GM23248 (cell line): ENCODE data around the gene ZNF669.

Experiments
- EZH2 ChIP-seq: fragments of 200-600 bp; sonication (generic); IDR thresholded peaks from 2 replicates; pipeline ENCODE4 v1.6.1; 2018; ENCODE audit warnings: antibody characterized with exemption, mild to moderate bottlenecking; ENCODE audit not compliant: insufficient read depth, poor library complexity, severe bottlenecking
- EZH2phosphoT487 ChIP-seq: fragments of 200-600 bp; sonication (generic); IDR thresholded peaks from 2 replicates; pipeline ENCODE4 v1.6.1; 2018; ENCODE audit warnings: antibody characterized with exemption, moderate library complexity, mild to moderate bottlenecking, low read depth; ENCODE audit not compliant: insufficient read depth

GRCh38 chr1:247110627-247111258, 6.6 kb upstream of the ZNF669 start:
- TF ChIP-seq EZH2 (no peak), EZH2phosphoT487 (no peak)
